CD4-positive, alpha-beta T cell treated with Interleukin-17A for 4 hours (primary cell): ENCODE results near the gene SAFB.

Experiments used
- DNase-seq: peaks from one replicate; pipeline ENCODE4 v3.0.0-alpha.2; 2020; ENCODE audit warnings: mixed read lengths

Gene SAFB

GRCh38 chr19:5671600-5671999 lies 48.7 kb downstream of the SAFB start:
- DNase-seq, result no peak

- DNase-seq, result no peak
These were observed 50.0 kb downstream of the SAFB start for GRCh38 chr19:5672708-5673459.

- no peak for DNase-seq
These were observed 50.9 kb downstream of the SAFB start for GRCh38 chr19:5673752-5674151.

GRCh38 chr19:5674714-5675113 lies 51.8 kb downstream of the SAFB start:
- no peak for DNase-seq

GRCh38 chr19:5676105-5676771 lies 53.4 kb downstream of the SAFB start:
- DNase-seq, result no peak

- DNase-seq, result no peak
These were observed 53.9 kb downstream of the SAFB start for GRCh38 chr19:5676772-5677105.

GRCh38 chr19:5677136-5677535 lies 54.3 kb downstream of the SAFB start:
- no peak for DNase-seq

- DNase-seq, result no peak
These were observed 54.7 kb downstream of the SAFB start for GRCh38 chr19:5677580-5677979.

- no peak for DNase-seq
These were observed 55.3 kb downstream of the SAFB start for GRCh38 chr19:5678071-5678718.

- DNase-seq, result no peak
These were observed 56.6 kb downstream of the SAFB start for GRCh38 chr19:5679289-5680083.

GRCh38 chr19:5680084-5680436 lies 57.2 kb downstream of the SAFB start:
- peak; percentile 31 for DNase-seq

GRCh38 chr19:5680437-5681368 lies 57.8 kb downstream of the SAFB start, which contains the start of the genes HSD11B1L and MICOS13:
Gene HSD11B1L (plus strand): TSS chr19:5681027. CDS start chr19:5684833, 3,806 bp downstream.
Gene MICOS13 (minus strand): TSS chr19:5680516. CDS start chr19:5680486, 30 bp downstream.
- peak; percentile 98 for DNase-seq

- no peak for DNase-seq
These were observed 58.7 kb downstream of the SAFB start for GRCh38 chr19:5681391-5682106.

- no peak for DNase-seq
These were observed 59.2 kb downstream of the SAFB start for GRCh38 chr19:5682107-5682482.

GRCh38 chr19:5683177-5683886 lies 60.4 kb downstream of the SAFB start:
- DNase-seq, result no peak

GRCh38 chr19:5684694-5685430 lies 62.0 kb downstream of the SAFB start:
- DNase-seq, result no peak

GRCh38 chr19:5686326-5686646 lies 63.4 kb downstream of the SAFB start:
- DNase-seq, result no peak

GRCh38 chr19:5686647-5687359 lies 63.9 kb downstream of the SAFB start:
- DNase-seq, result peak; percentile 99
